Small intestine (tissue), 7 donors: ENCODE measurements around the gene HMGB1. TPM values are rescaled to one million over a fixed set of nuclear protein-coding genes. Genes with fewer than 3 reads are reported as not detected.
A peak's percentile ranks its signal among the peaks of the same experiment; 100 is the strongest.

ENCODE experiments used
- DNase-seq, 2 donors: peaks; one replicate each; pipeline versions ENCODE4 v3.0.0 to v3.0.0-alpha.2; 2013
- FAIRE-seq: peaks from 2 replicates; lab custom pipeline; 2012; peaks lifted over from hg19 to GRCh38; lab: Jason Lieb, UNC
- H3K27ac ChIP-seq, 3 donors: one replicate each; pipeline ENCODE4 v1.5.1; 2013; ENCODE audit warnings: low read length in 2 of 3, mild to moderate bottlenecking in 2 of 3, control low read depth in 1 of 3, inconsistent platforms in 1 of 3, low read depth in 1 of 3, moderate library complexity in 1 of 3
- H3K27me3 ChIP-seq, 3 donors: one replicate each; pipeline ENCODE4 v1.6.1; 2013; ENCODE audit warnings: low read length in 3 of 3, inconsistent platforms in 1 of 3; ENCODE audit not compliant: control insufficient read depth in 3 of 3, insufficient read depth in 3 of 3
- H3K36me3 ChIP-seq, 3 donors: one replicate each; pipeline ENCODE4 v1.6.1; 2013; ENCODE audit warnings: low read length in 3 of 3, inconsistent platforms in 1 of 3, low read depth in 1 of 3, mild to moderate bottlenecking in 1 of 3, moderate library complexity in 1 of 3; ENCODE audit not compliant: control insufficient read depth in 3 of 3, insufficient read depth in 2 of 3
- H3K4me1 ChIP-seq, 3 donors: one replicate each; pipeline ENCODE4 v1.6.1; 2013; ENCODE audit warnings: low read length in 2 of 3, inconsistent platforms in 1 of 3, low read depth in 1 of 3, mild to moderate bottlenecking in 1 of 3, moderate library complexity in 1 of 3; ENCODE audit not compliant: control insufficient read depth in 3 of 3, insufficient read depth in 2 of 3
- H3K4me3 ChIP-seq, 3 donors: one replicate each; pipeline ENCODE4 v1.5.1; 2013; ENCODE audit warnings: low read length in 3 of 3, control low read depth in 1 of 3, inconsistent platforms in 1 of 3, low read depth in 1 of 3, mild to moderate bottlenecking in 1 of 3, moderate library complexity in 1 of 3
- H3K9me3 ChIP-seq, 2 donors: one replicate each; pipeline ENCODE4 v1.6.1; 2013; ENCODE audit warnings: low read depth in 1 of 2, low read length in 1 of 2; ENCODE audit not compliant: control insufficient read depth in 2 of 2, insufficient read depth in 1 of 2
- WGBS, 3 donors: extraction: QIAGEN DNeasy Blood & Tissue Kit; methylation state at CpG; one replicate each; pipeline ENCODE4 v1.1.7; 2013; 5-methylcytosine and 5-hydroxymethylcytosine counted together
- polyA plus RNA-seq, 4 donors: library from polyadenylated mRNA; stranded (reverse) in 3 of 4; unstranded in 1 of 4; fragments of 200-250 nt in 3 of 4; fragments of 120-200 nt in 1 of 4; gene quantifications; one replicate each; pipeline versions ENCODE4 v1.2.1 to v1.2.3, GENCODE V29; 2013
- donor health status: healthy with polysubstance abuse.
- donor health status: control.
- donor health status: control.
- donor health status: Bipolar disorder and iron deficiency.
- donor health status: healthy.

HMGB1 gene
- polyA plus RNA-seq, 4 donors = 244 to 598 (median 374) TPM

DNA sequence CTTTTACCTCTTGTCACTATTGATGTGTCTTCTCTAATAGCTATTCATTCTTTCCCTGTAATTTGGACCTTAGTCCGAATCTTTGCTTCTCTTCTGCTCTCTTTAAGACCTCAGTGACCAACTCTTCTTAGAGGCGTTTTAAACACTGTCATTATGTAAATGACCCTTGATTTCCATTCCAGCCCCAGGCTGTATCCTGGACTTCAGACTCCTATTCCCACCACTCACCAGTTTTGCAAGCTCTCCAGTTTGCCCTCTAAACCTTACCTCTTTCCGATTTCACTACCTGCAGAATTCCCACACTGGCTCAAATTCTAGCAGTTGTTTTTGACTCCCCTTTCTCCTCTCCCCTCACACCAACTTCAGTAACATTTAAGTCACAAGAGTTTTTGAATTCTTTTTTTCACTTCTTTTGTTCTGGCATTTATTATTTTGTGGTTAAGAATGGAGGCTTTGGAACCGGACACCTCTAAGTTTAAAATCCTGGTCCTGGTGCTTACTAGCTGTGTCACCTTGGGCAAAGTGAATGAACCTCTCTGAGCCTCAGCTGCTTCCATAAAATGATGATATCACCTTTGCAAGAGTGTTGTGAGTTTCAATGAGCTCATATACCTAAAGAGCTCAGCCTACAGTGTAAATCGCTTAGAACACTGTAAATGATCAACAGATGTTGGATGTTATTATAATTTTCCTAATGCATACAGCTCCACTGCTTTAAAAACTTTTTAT is 13.6 kb upstream of the HMGB1 start:
- DNase-seq (peak; percentile 53 to 76), FAIRE-seq (no peak)
- Histone ChIP-seq H3K27ac (peak overlapping the region in 1 of 3 donors; percentile 82), H3K4me1 (peaks cover 0 to 15% (median 2%) of the 10 kb centered on the region in 3 donors), H3K27me3 (no peaks in the 10 kb centered on the region), H3K4me3 (no peak overlapping the region), H3K9me3 (no peaks in the 10 kb centered on the region), H3K36me3 (no peaks in the 10 kb centered on the region)
- 39 to 67% (median 41%) methylated on average over 5 of the region's 5 CpGs for WGBS, 3 donors

DNA sequence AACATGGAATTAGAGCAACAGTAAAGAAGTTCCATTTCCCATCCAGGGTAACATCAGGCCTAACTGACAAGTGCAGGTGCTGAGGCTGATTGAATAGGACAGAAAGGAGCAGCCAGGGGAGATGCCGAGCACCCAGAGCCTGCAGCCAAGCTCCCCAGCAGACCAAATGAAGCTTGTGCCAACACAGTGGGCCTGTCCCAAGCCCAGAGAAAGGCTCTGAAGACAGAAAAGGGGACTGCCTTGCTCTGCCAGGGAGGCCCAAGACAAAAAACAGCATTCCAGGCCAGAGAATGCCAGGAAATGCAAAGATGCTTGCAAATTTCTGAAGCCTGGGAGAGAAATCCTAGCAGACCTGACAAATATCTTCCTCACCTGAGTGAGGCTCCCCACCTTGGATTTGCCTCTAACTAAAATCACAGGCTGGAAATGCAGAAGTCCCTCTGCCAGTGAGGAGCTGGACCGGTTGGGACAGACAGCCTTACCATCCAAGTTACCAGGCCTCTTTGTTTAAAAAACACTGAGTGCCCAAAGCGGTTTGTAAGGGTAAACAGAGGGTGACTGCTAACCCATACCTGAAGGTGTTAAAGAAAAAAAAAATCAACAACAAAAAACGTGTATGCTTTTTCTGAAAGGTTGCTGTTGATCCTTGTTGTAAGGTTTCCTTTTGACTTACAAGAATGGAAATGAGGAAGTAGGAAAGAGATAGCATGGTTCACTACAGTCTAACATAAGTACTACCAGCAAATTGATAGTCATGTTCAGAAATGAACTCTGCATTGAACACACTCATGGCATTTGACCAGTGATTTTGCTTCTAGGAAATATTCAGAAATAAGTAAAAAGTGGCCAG is 11.8 kb upstream of the HMGB1 start:
- H3K9me3 ChIP-seq = no peaks in the 10 kb centered on the region
- peaks cover 0 to 15% (median 2%) of the 10 kb centered on the region in 3 donors for H3K4me1 ChIP-seq
- 72 to 77% (median 76%) methylated on average over 4 of the region's 4 CpGs for WGBS, 3 donors
- no peak overlapping the region for H3K27ac ChIP-seq
- no peak overlapping the region for H3K4me3 ChIP-seq
- no peak for DNase-seq
- H3K27me3 ChIP-seq = no peaks in the 10 kb centered on the region
- no peaks in the 10 kb centered on the region for H3K36me3 ChIP-seq
- no peak for FAIRE-seq

DNA sequence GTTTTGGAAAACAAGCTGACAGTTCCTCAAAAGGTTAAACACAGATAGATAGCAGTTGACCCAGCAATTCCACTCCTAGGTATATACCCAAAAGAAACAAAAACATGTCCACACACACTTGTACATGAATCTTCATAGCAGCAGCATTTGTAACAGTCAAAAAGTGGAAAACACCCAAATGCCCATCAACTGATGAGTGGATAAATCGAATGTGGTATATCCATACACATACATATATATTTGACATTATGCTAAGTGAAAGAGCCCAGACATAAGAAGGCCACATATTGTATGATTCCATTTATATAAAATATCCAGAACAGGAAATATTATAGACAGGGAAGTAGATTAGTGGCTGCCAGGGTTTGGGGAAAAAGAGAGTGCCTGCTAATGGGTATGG is 7.9 kb upstream of the HMGB1 start:
- Histone ChIP-seq H3K27me3 (no peaks in the 10 kb centered on the region), H3K36me3 (no peaks in the 10 kb centered on the region), H3K4me3 (no peak overlapping the region), H3K9me3 (no peaks in the 10 kb centered on the region), H3K27ac (no peak overlapping the region), H3K4me1 (no peaks in the 10 kb centered on the region)
- no peak for FAIRE-seq
- 97 to 100% (median 99%) methylated on average over 1 of the region's 1 CpG for WGBS, 3 donors
- no peak for DNase-seq

DNA sequence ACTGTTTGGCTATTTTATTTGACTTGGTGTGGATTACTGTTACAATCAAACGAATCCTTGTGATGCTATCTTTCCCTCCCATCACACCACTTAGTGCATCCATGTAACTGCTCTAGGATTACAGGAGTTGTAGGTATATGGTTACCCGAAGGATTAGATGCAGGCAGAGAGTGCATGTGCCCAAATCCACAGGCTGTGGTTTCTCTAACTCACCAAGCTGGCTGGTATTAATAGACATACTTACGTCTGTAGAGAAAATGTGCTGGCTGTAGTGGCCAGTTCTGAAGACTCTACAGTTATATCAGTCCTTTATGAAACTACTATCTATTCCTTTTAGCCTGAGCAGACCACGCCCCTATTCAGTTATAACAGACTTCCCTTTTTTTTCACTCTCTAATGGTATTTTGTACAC is 1.1 kb upstream of the HMGB1 start:
- Histone ChIP-seq H3K4me1 (peaks cover 0 to 15% (median 0%) of the 10 kb centered on the region in 3 donors), H3K36me3 (peaks cover 0 to 3% (median 0%) of the 10 kb centered on the region in 3 donors), H3K27ac (no peak overlapping the region), H3K9me3 (no peaks in the 10 kb centered on the region), H3K4me3 (no peak overlapping the region), H3K27me3 (no peaks in the 10 kb centered on the region)
- DNase-seq (no peak), FAIRE-seq (no peak)
- WGBS, 3 donors = 44 to 52% (median 49%) methylated on average over 4 of the region's 4 CpGs

DNA sequence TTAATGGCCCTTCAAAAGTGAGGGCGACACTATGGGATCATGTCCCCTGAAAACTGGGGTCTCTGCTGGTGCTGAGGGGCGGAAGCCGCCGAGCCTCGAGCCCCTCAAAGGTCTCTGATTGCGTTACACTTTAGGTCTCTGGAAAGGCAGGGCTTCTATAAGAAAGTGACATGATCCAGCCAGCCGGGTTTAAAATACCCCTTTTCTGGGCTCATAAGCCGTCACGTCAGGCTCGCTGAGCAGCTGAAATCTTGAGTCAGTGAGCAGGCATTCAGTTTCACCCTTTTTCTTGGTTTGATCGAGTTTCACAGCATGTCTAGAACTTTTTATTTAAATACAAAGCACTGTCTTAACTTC is 600 bp upstream of the HMGB1 start:
- H3K27me3 ChIP-seq = no peaks in the 10 kb centered on the region
- peaks cover 0 to 15% (median 0%) of the 10 kb centered on the region in 3 donors for H3K4me1 ChIP-seq
- peaks cover 0 to 3% (median 0%) of the 10 kb centered on the region in 3 donors for H3K36me3 ChIP-seq
- H3K9me3 ChIP-seq = no peaks in the 10 kb centered on the region
- no peak for DNase-seq
- peak overlapping the region in 1 of 3 donors; percentile 18 for H3K4me3 ChIP-seq
- 2 to 7% (median 2%) methylated on average over 11 of the region's 11 CpGs for WGBS, 3 donors
- FAIRE-seq = no peak
- H3K27ac ChIP-seq = peak overlapping the region in 2 of 3 donors; percentile 57 to 100

DNA sequence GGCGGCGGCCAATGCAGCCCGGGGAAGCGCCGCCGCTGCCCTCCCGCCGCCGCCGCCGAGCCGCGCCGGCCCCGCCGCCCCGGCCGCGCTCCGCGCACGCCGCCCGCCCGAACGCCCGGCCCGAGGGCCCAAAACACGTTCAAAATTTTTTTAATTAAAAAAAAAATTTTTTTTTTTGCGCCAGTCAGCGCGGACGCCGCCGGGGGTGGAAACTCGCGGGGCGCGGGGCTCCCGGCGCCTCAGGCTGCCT is 468 bp downstream of the HMGB1 start:
- peaks cover 0 to 15% (median 0%) of the 10 kb centered on the region in 3 donors for H3K4me1 ChIP-seq
- H3K9me3 ChIP-seq = no peaks in the 10 kb centered on the region
- H3K4me3 ChIP-seq = peak overlapping the region; percentile 50 to 97 (median 95)
- FAIRE-seq (no peak), DNase-seq (no peak)
- WGBS, 3 donors = 0 to 1% (median 1%) methylated on average over 22 to 41 of the region's 41 CpGs
- H3K27ac ChIP-seq = peak overlapping the region; percentile 90 to 100 (median 100)
- no peaks in the 10 kb centered on the region for H3K27me3 ChIP-seq
- peaks cover 0 to 3% (median 0%) of the 10 kb centered on the region in 3 donors for H3K36me3 ChIP-seq

DNA sequence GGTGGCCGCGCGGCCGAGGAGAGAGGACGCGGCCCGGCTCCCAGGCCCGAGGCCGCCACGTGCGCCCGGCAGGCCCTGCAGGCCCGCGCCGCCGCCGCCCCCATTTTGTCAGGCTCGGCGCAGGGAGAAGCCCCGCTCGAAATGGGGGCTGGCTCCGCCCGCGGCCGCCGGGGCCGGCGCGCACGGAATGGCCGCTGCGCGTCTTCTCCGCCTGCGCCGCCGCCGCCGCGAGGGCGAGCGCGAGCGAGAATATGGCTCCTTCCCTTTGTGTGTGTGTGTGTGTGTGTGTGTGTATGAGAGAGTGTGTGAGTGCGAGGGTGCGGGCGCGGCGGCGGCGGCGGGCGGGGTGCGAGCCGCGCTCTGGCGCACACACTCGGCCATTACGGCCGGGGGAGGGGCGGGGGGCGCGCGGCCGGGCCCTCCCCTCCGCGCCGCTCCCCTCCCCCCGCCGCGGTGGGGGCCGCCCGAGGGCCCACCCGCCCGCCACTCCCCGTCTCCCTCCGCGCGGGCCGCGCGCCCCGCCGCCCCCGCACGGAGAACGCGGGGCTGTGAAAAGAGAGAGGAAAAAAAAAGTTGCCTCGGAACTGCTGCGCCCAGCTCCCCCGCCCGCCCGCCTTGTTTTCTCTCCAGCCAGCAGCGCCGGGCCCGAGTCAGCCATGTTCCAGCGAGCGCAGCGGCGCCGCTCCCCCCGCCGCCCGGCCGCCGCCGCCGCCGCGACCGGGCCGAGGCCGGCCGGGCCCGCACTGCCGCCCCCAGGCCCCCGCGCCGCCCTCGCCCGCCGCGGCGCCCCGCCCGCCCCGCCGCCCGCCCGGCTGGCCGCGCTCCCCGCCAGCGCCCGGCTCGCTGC is 1.0 kb downstream of the HMGB1 start:
- Histone ChIP-seq H3K4me3 (peak overlapping the region; percentile 62 to 97 (median 95)), H3K9me3 (no peaks in the 10 kb centered on the region), H3K4me1 (peaks cover 0 to 15% (median 0%) of the 10 kb centered on the region in 3 donors), H3K27me3 (no peaks in the 10 kb centered on the region), H3K27ac (peak overlapping the region; percentile 94 to 100 (median 99)), H3K36me3 (peaks cover 0 to 3% (median 0%) of the 10 kb centered on the region in 3 donors)
- WGBS, 3 donors = 0 to 2% (median 1%) methylated on average over 17 to 136 of the region's 136 CpGs
- FAIRE-seq (no peak), DNase-seq (peak; percentile 70 to 91)
